LNCAP (cell line): Measurements from ENCODE around the gene B4GALT6.

Source experiments
- CTCF ChIP-seq: fragments of 450-650 bp; IDR thresholded peaks from 2 replicates; pipeline ENCODE4 v1.5.1; 2017; ENCODE audit warnings: mild to moderate bottlenecking

B4GALT6 gene

GRCh38 chr18:31701744-31702143, 17.4 kb upstream of the B4GALT6 start:
- TF ChIP-seq CTCF, result no peak

- no peak for TF ChIP-seq CTCF
These were observed 16.6 kb upstream of the B4GALT6 start for GRCh38 chr18:31700990-31701389.

- no peak for TF ChIP-seq CTCF
These were observed 13.2 kb upstream of the B4GALT6 start for GRCh38 chr18:31697351-31698298.

DNA sequence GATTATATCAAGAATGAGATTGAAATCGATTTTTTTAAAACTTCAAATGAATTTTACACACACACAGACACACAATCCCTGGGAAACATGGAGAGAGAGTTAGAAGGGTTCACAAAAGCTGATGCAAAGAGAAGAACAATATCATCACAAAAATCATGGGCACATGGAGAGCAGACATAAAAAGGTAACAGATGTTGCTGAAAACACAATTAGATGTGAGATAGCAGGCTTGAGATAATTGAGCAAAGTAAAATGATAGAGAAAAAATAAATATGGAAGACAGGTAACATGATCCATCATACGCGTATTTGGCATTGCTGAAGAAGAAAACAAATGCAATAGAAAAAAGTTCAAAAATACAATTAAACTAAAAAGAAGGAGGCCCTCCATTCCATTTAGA, 11.6 kb upstream of the B4GALT6 start:
- no peak for TF ChIP-seq CTCF

DNA sequence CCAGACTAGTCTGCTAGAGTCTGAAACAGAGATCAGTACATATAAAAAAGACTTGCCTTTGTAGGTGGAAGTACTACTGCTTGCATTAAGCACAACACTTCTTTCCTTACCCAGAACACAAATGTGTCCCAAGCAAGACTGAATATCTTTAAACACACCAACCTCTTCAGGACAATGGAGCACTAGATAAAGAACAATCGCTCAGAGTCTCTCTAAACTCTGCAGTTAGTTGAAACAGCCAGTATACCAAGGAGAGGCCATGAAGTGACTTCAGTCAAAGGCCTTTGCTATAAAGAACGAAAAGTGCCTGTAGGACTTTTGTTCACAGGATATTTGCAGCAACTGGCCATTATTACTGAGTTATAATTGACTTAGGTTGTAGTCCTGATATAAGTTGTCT, 9.9 kb upstream of the B4GALT6 start:
- TF ChIP-seq CTCF, result no peak

DNA sequence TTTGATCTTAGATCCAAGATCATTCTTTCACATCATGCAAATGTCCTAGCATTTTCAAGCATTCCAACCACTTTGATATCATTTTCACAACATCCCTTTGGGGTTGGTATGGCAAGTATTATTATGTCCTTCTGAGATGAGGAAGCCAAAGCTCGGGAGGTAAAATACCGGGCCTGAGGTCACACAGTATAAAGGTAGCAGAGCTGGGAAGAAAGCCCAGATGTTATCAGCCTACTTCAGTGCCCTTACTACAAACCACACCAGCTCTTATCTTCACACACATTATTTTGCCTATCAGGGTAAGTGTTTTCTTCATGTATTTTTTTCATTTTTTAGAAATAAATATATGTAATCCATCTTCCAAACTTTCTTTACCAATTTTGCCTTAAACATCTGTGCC, 4.2 kb upstream of the B4GALT6 start:
- TF ChIP-seq CTCF, result no peak

DNA sequence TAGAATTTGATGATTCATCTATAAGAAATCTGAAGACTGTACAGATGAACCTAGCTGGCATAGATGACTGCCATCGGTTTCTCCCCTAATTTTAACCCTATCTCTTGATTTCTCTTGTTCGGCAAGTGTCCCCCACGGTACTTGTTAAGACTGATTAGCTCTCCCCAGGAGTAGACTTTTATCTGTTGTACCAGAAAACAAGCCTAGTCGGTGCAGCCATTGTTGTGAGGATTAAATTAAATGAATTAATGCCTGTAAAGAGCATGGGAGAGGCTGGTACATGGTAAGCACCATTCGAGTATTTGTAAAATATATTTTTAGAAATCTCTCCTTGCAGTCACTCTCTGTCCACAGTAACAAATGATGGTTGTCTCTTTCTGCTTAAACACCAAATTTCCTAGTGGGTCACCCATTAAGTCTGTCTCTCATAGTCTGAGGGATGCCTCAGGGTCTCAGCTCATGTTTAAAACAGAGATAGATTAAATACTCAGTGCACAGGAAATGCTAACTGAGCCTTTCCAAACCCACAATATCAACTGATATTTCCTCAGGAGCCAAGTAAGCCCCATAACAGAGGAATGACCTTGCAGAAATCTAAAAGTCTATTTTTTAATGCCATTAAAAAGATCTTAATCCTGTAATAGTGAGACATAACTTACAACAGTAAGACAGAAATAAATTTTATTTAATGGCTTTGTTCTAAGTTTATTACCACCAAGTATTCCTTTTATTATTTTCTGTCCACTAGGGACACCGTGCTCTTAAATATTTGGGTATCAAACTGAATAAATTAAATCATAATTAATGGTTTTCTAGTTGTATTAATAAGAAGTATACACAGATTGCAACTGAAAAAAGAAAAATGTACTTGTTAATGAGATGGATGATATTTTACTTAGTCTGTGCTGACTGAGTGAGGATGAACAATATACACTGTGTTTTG, 2.9 kb upstream of the B4GALT6 start:
- peak; percentile 43 for TF ChIP-seq CTCF
